ENCODE data around the gene CCDC6.

DNA sequence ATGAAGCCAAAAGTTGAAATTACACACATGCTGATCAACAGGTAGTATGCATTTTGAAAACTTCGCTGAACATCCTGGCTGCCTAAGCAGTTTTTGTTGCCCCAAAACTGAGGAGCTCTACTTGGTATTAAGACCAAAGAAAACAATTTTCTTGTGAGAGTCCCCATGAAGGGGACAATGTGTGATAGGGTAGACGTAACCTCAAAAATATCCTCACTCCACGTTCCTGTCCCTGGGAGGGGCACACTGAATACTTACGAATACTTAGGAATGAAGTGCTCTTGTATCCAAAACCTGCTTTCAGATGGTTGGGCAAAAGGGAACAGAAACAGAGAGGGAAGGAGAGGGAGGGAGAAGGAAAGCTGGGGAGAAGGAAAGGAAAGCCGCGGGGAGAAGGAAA is 24.7 kb downstream of the CCDC6 start:
- TF ChIP-seq CTCF (tag by site-specific recombination; IDR thresholded peaks at IDR 0.05) (no peak), ZNF530 (tag by site-specific recombination; IDR thresholded peaks at IDR 0.05; ENCODE audit: low read depth) (no peak)
